Epithelial cell of proximal tubule (primary cell): ENCODE data around the gene ADAM19. TPM values are rescaled to one million over a fixed set of nuclear protein-coding genes. Genes with fewer than 3 reads are reported as not detected.
"Not testable (repeated sequence)": the region's sequence is repeated elsewhere in the genome, so short reads cannot be mapped to it uniquely, and the experiment has no call there.

Source experiments
- DNase-seq: peaks from one replicate; pipeline ENCODE4 v3.0.0-alpha.2; 2011; ENCODE audit warnings: low read depth
- H3K4me3 ChIP-seq: 2 replicates; pipeline ENCODE4 v1.5.1; 2011; ENCODE audit warnings: low read depth, mild to moderate bottlenecking, low read length
- total RNA-seq: library from RNA; depleted of rRNA; stranded (reverse); fragments of >200 nt; gene quantifications from 2 replicates; pipeline ENCODE4 v1.2.3, GENCODE V29; 2015
- TF ChIP-seq, protein P1 (sequence below): conservative IDR thresholded peaks from 2 replicates; pipeline ENCODE4 v1.5.1; 2012; ENCODE audit warnings: low read depth, mild to moderate bottlenecking, low read length

Gene ADAM19
- total RNA-seq, 1 donor from 2014 or later: 19.3 TPM

DNA sequence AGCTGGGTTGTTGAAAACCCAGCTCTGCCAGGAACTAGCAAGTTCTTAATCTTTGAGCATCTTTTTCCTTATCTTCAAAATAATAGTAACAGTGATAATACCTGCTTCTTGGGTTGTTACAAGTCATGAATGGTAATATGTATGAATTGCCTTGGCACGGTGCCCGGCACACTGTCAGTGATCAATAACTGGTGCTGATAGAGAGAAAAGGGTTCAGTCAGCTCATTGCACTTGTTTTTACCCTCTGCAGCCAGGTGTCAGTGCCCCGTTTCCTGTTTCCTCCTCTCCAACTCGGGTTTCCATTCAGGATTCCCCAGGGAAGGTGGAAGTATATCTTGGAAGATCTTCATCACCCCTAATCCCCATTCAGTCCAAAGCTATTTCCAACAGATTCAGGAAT lies 131.4 kb downstream of the ADAM19 start:
- TF ChIP-seq, protein P1, sequence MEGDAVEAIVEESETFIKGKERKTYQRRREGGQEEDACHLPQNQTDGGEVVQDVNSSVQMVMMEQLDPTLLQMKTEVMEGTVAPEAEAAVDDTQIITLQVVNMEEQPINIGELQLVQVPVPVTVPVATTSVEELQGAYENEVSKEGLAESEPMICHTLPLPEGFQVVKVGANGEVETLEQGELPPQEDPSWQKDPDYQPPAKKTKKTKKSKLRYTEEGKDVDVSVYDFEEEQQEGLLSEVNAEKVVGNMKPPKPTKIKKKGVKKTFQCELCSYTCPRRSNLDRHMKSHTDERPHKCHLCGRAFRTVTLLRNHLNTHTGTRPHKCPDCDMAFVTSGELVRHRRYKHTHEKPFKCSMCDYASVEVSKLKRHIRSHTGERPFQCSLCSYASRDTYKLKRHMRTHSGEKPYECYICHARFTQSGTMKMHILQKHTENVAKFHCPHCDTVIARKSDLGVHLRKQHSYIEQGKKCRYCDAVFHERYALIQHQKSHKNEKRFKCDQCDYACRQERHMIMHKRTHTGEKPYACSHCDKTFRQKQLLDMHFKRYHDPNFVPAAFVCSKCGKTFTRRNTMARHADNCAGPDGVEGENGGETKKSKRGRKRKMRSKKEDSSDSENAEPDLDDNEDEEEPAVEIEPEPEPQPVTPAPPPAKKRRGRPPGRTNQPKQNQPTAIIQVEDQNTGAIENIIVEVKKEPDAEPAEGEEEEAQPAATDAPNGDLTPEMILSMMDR: no peak
- no peak for DNase-seq
- H3K4me3 ChIP-seq: no peak overlapping the region

DNA sequence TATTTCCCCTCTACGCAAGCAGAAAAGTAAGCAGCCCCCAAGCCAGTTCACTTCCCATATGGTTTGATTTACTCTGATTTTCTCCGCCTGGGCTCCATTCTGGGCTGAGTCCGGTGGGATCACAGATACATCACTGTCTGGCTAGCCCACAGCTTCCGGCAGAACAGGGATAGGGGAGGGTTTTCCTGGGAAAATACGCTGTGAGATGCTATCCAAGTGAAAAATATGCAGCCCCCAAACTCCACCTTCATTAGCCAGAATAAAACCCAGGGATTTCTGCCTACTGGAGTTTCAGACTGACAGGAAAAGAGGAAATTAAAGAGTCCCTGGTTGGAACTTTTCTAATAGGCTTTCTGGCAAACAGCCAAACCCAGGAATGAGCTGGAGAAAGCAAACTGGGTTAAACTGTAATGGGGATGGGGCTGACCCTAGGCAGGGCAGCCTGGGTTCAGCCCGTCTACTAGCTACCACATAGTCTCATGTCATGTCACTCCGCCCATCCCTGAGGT lies 132.5 kb downstream of the ADAM19 start:
- H3K4me3 ChIP-seq: no peak overlapping the region
- DNase-seq: no peak
- TF ChIP-seq, protein P1: no peak

DNA sequence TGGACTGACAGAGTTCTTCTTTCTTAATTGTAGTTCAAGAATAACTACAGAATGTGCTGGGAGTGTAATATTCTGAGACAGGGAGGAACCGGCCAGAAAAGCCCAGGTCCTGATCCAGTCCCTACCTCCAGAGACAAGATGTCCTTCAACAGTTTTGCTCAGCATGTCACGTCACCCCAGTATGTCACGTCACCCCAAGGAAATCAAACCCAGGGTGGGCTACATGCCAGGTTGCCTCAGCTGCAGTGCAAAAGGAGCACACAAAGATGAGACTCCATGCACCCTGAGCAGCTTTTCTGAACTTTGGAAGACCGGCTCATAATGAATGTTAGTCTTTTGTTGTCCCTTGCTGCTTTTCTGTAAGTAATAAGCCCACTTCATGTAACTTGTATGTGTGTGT lies 141.5 kb downstream of the ADAM19 start:
- no peak overlapping the region for H3K4me3 ChIP-seq
- DNase-seq: no peak
- TF ChIP-seq, protein P1: no peak

DNA sequence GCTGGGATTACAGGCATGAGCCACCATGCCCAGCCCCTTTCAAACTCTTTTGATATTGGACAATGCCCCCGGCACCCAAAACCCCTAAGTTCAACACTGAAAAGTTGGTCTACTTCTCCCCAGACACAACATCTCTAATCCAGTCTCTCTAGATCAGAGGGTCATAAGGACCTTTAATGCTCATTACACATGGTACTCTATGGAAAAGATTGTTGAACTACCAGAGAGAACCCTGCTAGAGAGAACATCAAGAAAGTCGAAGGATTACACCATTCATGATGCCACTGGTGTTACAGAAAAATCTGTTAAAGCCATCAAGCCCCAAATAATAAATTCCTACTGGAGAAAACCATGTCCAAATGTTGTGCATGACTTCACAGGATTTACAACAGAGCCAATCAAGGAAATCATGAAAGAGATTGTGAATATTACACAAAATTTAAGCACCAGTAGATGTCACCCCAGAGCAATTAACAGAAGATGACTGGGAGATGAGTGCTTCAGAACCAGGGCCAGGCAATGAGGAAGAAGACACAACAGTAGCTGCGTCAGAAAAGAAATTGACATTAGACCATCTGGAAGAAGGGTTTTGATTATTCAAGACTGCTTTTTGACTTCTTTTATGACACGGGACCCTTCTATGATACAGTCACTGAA lies 143.9 kb downstream of the ADAM19 start:
- TF ChIP-seq, protein P1: peak; percentile 60
- no peak overlapping the region for H3K4me3 ChIP-seq
- DNase-seq: peak; percentile 29

DNA sequence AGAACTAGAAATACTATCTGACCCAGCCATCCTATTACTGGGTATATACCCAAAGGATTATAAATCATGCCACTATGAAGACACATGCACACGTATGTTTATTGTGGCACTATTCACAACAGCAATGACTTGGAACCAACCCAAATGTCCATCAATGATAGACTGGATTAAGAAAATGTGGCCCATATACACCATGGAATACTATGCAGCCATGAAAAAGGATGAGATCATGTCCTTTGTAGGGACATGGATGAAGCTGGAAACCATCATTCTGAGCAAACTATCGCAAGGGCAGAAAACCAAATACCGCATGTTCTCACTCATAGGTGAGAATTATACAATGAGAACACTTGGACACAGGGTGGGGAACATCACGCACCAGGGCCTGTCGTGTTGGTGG lies 145.7 kb downstream of the ADAM19 start:
- H3K4me3 ChIP-seq, DNase-seq: not testable (repeated sequence)

Other genes with a start within 250 kb of the ADAM19 start
- 2.4 and 5.6 TPM in 2 replicates for gene NIPAL4, start 115.6 kb downstream of the ADAM19 start, total RNA-seq
- 0.23 TPM in 1 of 2 replicates, not detected in the other for gene SOX30, start 76.7 kb upstream of the ADAM19 start, total RNA-seq
- gene C5orf52, start 95.8 kb upstream of the ADAM19 start, total RNA-seq: not detected in 2 replicates
- gene THG1L, start 155.6 kb upstream of the ADAM19 start, total RNA-seq: 10.7 and 19.3 TPM in 2 replicates
- gene LSM11, start 167.9 kb upstream of the ADAM19 start, total RNA-seq: 3.0 and 4.1 TPM in 2 replicates